ENCODE results near the gene ZNF644. TPM values are rescaled to one million over a fixed set of nuclear protein-coding genes. Genes with fewer than 3 reads are reported as not detected.

The ZNF644 gene
- total RNA-seq, 1 experiment from 2014 or later = 36.5 TPM

- peaks cover 58% of the 10 kb centered on the region for H4K20me1 ChIP-seq (ENCODE audit: insufficient read depth)
- no peak overlapping the region for H3K27ac ChIP-seq
- H3K4me3 ChIP-seq = no peak overlapping the region
- H3K79me2 ChIP-seq (ENCODE audit: low read depth) = peaks cover 71% of the 10 kb centered on the region
- no peaks in the 10 kb centered on the region for H3K4me1 ChIP-seq (replicated peaks; ENCODE audit: insufficient read depth)
- no peak for TF ChIP-seq EZH2 (IDR thresholded peaks at IDR 0.05; ENCODE audit: low read depth)
- no peak for TF ChIP-seq CTCF (conservative IDR thresholded peaks at IDR 0.05)
- H3F3A ChIP-seq (ENCODE audit: insufficient read depth, low read depth) = peaks cover 6% of the 10 kb centered on the region; the same call in 1 of the 2 replicates
- BruUV-seq (replicated peaks) = no TSS peak
- no peaks in the 10 kb centered on the region for H3K27me3 ChIP-seq (ENCODE audit: insufficient read depth, low read depth)
- POLR2A ChIA-PET (ENCODE audit: unreplicated experiment) = no interaction called here
- DNase-seq = no peak
- no peak overlapping the region for H2AFZ ChIP-seq
- H3K36me3 ChIP-seq (ENCODE audit: low read depth) = peaks cover 25% of the 10 kb centered on the region
- no peaks in the 10 kb centered on the region for H3K9me3 ChIP-seq (ENCODE audit: insufficient read depth, low read depth)
- intact Hi-C loops (cut with micrococcal nuclease; ENCODE audit: unreplicated experiment) = no loop called here
- peaks cover 4% of the 10 kb centered on the region; the same call in 1 of the 2 replicates for H3K9me2 ChIP-seq (ENCODE audit: insufficient read depth)
- H3K4me2 ChIP-seq = no peak overlapping the region
- CTCF ChIA-PET = no interaction called here
Observed at GRCh38 chr1:90945287-90945686, 76.5 kb downstream of the ZNF644 start.

GRCh38 chr1:90943966-90944365 lies 77.9 kb downstream of the ZNF644 start:
- H3K4me1 ChIP-seq (replicated peaks; ENCODE audit: insufficient read depth) = no peaks in the 10 kb centered on the region
- no peak overlapping the region for H3K4me3 ChIP-seq
- H3K36me3 ChIP-seq (ENCODE audit: low read depth) = peaks cover 38% of the 10 kb centered on the region
- POLR2A ChIA-PET (ENCODE audit: unreplicated experiment) = no interaction called here
- no peak for TF ChIP-seq CTCF (conservative IDR thresholded peaks at IDR 0.05)
- no peak for TF ChIP-seq EZH2 (IDR thresholded peaks at IDR 0.05; ENCODE audit: low read depth)
- DNase-seq = no peak
- H3K79me2 ChIP-seq (ENCODE audit: low read depth) = peaks cover 73% of the 10 kb centered on the region
- no TSS peak for BruUV-seq (replicated peaks)
- no peaks in the 10 kb centered on the region for H3K9me3 ChIP-seq (ENCODE audit: insufficient read depth, low read depth)
- no peak overlapping the region for H2AFZ ChIP-seq
- peaks cover 52% of the 10 kb centered on the region for H4K20me1 ChIP-seq (ENCODE audit: insufficient read depth)
- intact Hi-C loops (cut with micrococcal nuclease; ENCODE audit: unreplicated experiment) = no loop called here
- CTCF ChIA-PET = no interaction called here
- H3F3A ChIP-seq (ENCODE audit: insufficient read depth, low read depth) = peaks cover 6% of the 10 kb centered on the region; the same call in 1 of the 2 replicates
- peaks cover 6% of the 10 kb centered on the region for H3K9me2 ChIP-seq (ENCODE audit: insufficient read depth)
- no peak overlapping the region for H3K27ac ChIP-seq
- H3K27me3 ChIP-seq (ENCODE audit: insufficient read depth, low read depth) = no peaks in the 10 kb centered on the region
- no peak overlapping the region for H3K4me2 ChIP-seq

- H4K20me1 ChIP-seq (ENCODE audit: insufficient read depth) = peaks cover 32% of the 10 kb centered on the region
- CTCF ChIA-PET = no interaction called here
- H3K4me1 ChIP-seq (replicated peaks; ENCODE audit: insufficient read depth) = no peaks in the 10 kb centered on the region
- TF ChIP-seq EZH2 (IDR thresholded peaks at IDR 0.05; ENCODE audit: low read depth) = no peak
- TF ChIP-seq CTCF (conservative IDR thresholded peaks at IDR 0.05) = no peak
- H3K9me2 ChIP-seq (ENCODE audit: insufficient read depth) = peaks cover 7% of the 10 kb centered on the region
- peaks cover 6% of the 10 kb centered on the region; the same call in 1 of the 2 replicates for H3F3A ChIP-seq (ENCODE audit: insufficient read depth, low read depth)
- H3K36me3 ChIP-seq (ENCODE audit: low read depth) = peaks cover 60% of the 10 kb centered on the region
- peaks cover 59% of the 10 kb centered on the region for H3K79me2 ChIP-seq (ENCODE audit: low read depth)
- no peak overlapping the region for H3K4me3 ChIP-seq
- POLR2A ChIA-PET (ENCODE audit: unreplicated experiment) = no interaction called here
- H3K27ac ChIP-seq = no peak overlapping the region
- H3K9me3 ChIP-seq (ENCODE audit: insufficient read depth, low read depth) = no peaks in the 10 kb centered on the region
- no peak overlapping the region for H2AFZ ChIP-seq
- DNase-seq = no peak
- intact Hi-C loops (cut with micrococcal nuclease; ENCODE audit: unreplicated experiment) = no loop called here
- no peaks in the 10 kb centered on the region for H3K27me3 ChIP-seq (ENCODE audit: insufficient read depth, low read depth)
- no peak overlapping the region for H3K4me2 ChIP-seq
- no TSS peak for BruUV-seq (replicated peaks)
Observed at GRCh38 chr1:90940746-90941145, 81.1 kb downstream of the ZNF644 start.
